ENCODE measurements around the gene UROD. TPM values are rescaled to one million over a fixed set of nuclear protein-coding genes. Genes with fewer than 3 reads are reported as not detected.

UROD gene
- total RNA-seq, 4 donors from 2014 or later, result 76.4 to 104 (median 88.9) TPM

- DNase-seq, result no peak
- no peaks in the 10 kb centered on the region for H3K27me3 ChIP-seq
- intact Hi-C loops (cut with DNase I; ENCODE audit: low total_unique reads), result no loop called here
Measured at GRCh38 chr1:45008516-45008915, 3.5 kb upstream of the UROD start.

GRCh38 chr1:45009296-45009865 lies 2.7 kb upstream of the UROD start:
- Histone ChIP-seq H3K27me3 (no peaks in the 10 kb centered on the region), H3K27ac (peak overlapping the region in 1 of 2 donors; percentile 83), H3K9me3 (no peaks in the 10 kb centered on the region), H3K36me3 (no peaks in the 10 kb centered on the region), H3K4me1 (peaks cover 0 to 11% of the 10 kb centered on the region in 2 donors), H3K4me3 (no peak overlapping the region)
- intact Hi-C loops (cut with DNase I; ENCODE audit: low total_unique reads), result no loop called here
- no peak for DNase-seq
- TF ChIP-seq POLR2A (IDR thresholded peaks at IDR 0.05), result no peak

More at GRCh38 chr1:45008516-45008915, 3.5 kb upstream of the UROD start:
- peaks cover 0 to 11% of the 10 kb centered on the region in 2 donors for H3K4me1 ChIP-seq
- H3K4me3 ChIP-seq, result no peak overlapping the region
- H3K36me3 ChIP-seq, result no peaks in the 10 kb centered on the region
- TF ChIP-seq POLR2A (IDR thresholded peaks at IDR 0.05) (no peak), CTCF (IDR thresholded peaks at IDR 0.05) (no peak)
- no peaks in the 10 kb centered on the region for H3K9me3 ChIP-seq
- H3K27ac ChIP-seq, result no peak overlapping the region

GRCh38 chr1:45009956-45010854 lies 1.8 kb upstream of the UROD start:
- intact Hi-C loops (cut with DNase I; ENCODE audit: low total_unique reads), result loop anchor here (5.0 kb wide), 2 partner anchors 223 to 292 kb away; partner anchors contain the start of gene BEST4
- no peaks in the 10 kb centered on the region for H3K27me3 ChIP-seq
- peak overlapping the region; percentile 48 to 88 for H3K4me3 ChIP-seq
- DNase-seq, result no peak
- H3K27ac ChIP-seq, result peak overlapping the region; percentile 76 to 83
- no peaks in the 10 kb centered on the region for H3K36me3 ChIP-seq
- TF ChIP-seq POLR2A (IDR thresholded peaks at IDR 0.05), result no peak
- no peak for TF ChIP-seq CTCF (IDR thresholded peaks at IDR 0.05)
- peaks cover 0 to 11% of the 10 kb centered on the region in 2 donors for H3K4me1 ChIP-seq
- no peaks in the 10 kb centered on the region for H3K9me3 ChIP-seq

GRCh38 chr1:45010855-45011811 lies 921 bp upstream of the UROD start, which contains the start of gene HECTD3:
HECTD3 (minus strand) TSS chr1:45011324; CDS start chr1:45011257, 67 bp downstream.
- peak within 1 kb of the TSS; percentile 48 to 88 for H3K4me3 ChIP-seq
- intact Hi-C loops (cut with DNase I; ENCODE audit: low total_unique reads), result loop anchor here (5.0 kb wide), 2 partner anchors 224 to 291 kb away; partner anchors contain the start of gene BEST4
- no peaks in the 10 kb centered on the region for H3K9me3 ChIP-seq
- no peaks in the 10 kb centered on the region for H3K36me3 ChIP-seq
- H3K27ac ChIP-seq, result peak within 1 kb of the TSS; percentile 76 to 83
- no peaks in the 10 kb centered on the region for H3K27me3 ChIP-seq
- peak in 1 of 4 experiments; percentile 8 for TF ChIP-seq CTCF (IDR thresholded peaks at IDR 0.05)
- TF ChIP-seq POLR2A (IDR thresholded peaks at IDR 0.05), result peak in 1 of 2 donors; percentile 48
- DNase-seq, result peak; percentile 78
- peaks cover 0 to 11% of the 10 kb centered on the region in 2 donors for H3K4me1 ChIP-seq
